Measurements from ENCODE around the gene PNMA6E.

The PNMA6E gene

GRCh38 chrX:153435845-153436244 is 34.7 kb upstream of the PNMA6E start:
- DNase-seq, result no peak

DNA sequence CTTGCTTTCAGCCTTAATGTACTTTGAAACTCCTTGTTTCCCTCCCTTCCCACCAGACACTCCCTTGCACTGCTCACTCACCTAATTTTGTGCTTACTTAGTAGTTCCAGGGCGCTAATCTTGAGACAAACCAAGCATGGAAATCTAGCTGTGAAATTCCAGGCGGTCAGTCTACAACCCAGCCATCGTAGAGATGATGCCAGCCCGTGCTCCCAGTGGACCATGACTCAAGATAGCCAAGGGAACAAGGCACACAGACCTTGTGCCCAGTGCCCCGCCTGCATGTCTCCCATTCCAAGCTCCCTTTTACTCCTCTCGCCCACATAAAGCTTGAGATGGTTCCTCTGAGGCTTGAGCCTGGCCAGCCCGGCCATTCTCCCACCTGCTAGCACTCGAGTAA is 33.7 kb upstream of the PNMA6E start:
- DNase-seq, result no peak

GRCh38 chrX:153433781-153434285 is 32.7 kb upstream of the PNMA6E start:
- no peak for DNase-seq

DNA sequence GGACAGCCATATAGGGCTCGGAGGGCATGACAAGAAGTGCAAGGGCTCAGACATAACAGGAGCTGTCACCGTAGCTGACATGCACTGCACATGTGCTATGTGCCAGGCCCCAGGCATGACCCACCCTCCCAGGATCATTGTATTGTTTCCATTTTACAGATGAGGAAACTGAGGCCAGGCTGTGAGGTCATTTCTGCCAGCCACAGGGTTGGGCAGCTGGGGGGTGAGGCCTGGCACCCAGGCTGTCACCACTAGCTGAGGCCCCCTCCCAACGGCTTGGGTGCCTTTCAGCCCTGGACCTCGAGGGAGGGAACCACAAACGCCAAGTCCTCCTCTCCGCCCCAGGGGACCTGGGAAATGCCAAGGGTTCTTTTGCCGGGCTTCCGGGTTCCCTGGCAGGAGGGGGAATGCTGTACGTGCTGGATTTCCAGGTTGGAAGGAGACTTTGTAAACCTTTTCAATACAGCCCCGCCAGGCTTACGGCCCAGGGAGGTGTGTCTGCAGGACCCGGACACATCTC is 32.1 kb upstream of the PNMA6E start:
- DNase-seq, result no peak

GRCh38 chrX:153430796-153431195 is 29.6 kb upstream of the PNMA6E start:
- DNase-seq, result no peak

DNA sequence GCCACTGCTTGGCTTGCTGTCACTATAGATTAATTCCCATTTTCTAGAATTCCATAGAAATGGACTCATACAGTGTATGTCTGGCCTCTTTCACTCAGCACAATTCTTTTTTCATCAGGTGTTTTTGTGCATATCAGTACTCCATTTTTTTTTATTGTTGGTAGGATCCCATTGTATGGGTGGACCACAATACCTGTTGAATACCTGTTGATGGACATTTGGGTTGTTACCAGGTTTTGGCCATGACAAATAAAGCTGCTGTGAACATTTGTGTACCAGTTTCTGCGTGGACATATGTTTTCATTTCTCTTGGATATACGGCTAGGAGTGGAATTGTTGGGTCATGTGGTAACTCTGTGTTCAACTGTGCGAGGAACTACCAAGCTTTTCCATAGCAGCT is 25.1 kb upstream of the PNMA6E start:
- DNase-seq, result no peak

DNA sequence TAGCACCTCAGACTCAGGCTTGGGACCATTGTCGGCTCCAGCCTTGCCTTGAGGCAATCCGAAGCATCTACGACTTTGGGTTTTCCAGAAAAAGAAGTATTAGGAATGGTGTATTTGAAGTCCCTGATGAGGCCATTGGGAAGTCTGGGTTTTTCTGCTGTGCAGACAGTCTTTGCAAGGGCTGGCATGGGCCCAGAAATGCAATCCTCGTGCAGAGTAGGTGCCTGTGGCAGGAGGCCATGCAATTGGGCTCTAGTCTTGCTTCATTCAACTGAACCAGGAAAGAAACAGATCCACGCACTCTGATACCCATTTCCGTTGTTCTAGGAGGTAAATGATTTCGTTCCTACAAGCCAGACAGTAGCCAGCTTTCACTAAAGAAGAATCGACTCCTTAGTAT is 22.5 kb upstream of the PNMA6E start:
- DNase-seq, result no peak

DNA sequence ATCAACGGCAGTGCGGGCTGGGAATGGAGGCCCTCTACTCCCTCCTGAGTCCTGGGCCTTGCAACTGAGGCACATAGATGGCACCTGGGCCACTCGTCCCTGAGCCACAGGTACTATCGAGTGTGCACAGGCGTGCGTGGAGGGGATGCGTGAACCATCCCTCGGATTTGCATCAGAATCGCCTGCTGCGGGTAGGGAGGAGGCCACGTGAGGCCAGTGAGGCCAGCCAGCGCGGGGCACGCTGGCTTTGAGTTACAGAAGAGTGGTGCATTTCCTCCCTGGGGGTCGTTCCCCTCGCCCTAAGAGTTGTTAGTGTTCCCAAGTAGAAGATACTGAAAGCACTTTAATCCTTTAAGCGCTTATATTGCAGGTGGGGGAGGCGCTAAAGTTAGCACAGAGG is 20.7 kb upstream of the PNMA6E start:
- DNase-seq, result no peak

- DNase-seq, result no peak
Observed at GRCh38 chrX:153420851-153421599, 19.9 kb upstream of the PNMA6E start.

DNA sequence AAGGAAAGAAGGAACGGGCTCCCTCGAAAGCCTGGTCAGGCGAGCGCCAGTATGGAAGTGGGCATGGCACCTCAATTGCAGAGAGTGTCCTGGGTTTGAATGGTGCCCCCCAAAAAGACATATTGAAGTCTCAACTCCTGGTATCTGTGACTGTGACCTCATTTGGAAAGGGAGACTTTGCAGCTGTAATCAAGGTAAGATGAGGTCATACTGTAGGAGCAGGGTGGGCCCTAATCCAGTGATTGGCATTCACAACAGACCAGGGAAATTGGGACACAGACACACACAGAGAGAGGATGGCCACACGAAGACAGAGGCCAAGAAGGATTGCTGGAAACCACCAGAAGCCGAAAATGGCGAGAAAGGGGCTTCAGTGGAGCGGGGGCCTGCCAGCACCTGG is 16.5 kb upstream of the PNMA6E start:
- no peak for DNase-seq

GRCh38 chrX:153416781-153417450 is 15.8 kb upstream of the PNMA6E start:
- DNase-seq, result no peak

DNA sequence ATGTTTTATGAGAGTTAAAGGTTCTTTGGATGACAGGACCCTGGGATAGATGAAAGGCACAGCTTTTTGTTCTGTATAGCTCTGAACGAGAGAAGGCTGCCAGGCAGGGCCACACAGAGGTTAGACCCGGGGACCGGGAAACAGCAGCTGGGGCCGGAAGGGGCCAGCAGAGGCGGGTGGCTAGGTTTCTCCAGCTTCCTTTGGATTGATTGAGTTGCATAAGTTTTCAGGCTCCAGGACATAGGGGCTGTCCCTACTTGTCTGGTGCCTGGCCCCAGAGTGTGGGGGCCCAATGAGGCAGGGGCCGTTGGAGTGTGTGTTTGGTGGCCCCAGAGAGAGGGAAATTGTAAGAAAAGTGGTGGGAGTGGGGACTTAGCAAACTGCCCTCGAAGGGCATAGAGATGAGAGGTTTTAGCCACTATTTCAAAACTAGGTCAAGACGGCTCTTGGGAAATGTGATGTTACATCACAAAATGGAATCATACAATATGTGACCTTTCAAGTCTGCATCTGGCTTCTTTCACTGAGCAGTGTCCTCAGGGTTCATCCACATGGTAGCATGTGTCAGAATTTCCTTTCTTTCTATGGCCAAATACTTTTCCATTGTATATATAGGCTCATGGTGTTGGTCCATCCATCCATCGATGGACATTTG is 13.8 kb upstream of the PNMA6E start:
- no peak for DNase-seq

DNA sequence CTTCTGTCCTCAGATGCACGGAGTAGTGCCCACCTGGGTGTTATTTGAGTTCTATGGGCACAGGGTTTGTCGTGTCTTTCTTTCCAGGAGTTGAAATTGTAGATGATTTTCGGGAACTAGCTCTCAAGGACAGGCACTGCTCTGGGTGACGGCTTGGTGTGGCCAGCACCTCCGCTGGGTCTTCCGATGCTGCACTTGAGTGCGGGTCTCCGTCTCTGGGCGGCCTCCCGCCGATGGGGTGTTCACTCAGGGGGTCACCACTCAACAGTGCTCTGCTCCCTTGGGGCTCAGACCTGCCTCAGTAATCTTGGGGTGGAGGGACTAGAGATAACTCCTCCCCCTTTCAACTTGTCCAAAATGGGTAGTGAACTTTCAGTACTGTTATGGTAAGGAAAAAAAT is 12.6 kb upstream of the PNMA6E start:
- DNase-seq, result no peak

GRCh38 chrX:153412746-153413720 is 11.9 kb upstream of the PNMA6E start:
- DNase-seq, result no peak

GRCh38 chrX:153411988-153412574 is 10.9 kb upstream of the PNMA6E start:
- DNase-seq, result no peak

- DNase-seq, result peak; percentile 40
Observed at GRCh38 chrX:153411255-153411987, 10.3 kb upstream of the PNMA6E start, which contains the start of gene ZFP92. ZFP92 (plus strand) TSS chrX:153411472; CDS start chrX:153418323, 6,851 bp downstream.

- DNase-seq, result no peak
Observed at GRCh38 chrX:153410888-153411254, 9.7 kb upstream of the PNMA6E start.

GRCh38 chrX:153410373-153410772 is 9.2 kb upstream of the PNMA6E start:
- DNase-seq, result no peak

DNA sequence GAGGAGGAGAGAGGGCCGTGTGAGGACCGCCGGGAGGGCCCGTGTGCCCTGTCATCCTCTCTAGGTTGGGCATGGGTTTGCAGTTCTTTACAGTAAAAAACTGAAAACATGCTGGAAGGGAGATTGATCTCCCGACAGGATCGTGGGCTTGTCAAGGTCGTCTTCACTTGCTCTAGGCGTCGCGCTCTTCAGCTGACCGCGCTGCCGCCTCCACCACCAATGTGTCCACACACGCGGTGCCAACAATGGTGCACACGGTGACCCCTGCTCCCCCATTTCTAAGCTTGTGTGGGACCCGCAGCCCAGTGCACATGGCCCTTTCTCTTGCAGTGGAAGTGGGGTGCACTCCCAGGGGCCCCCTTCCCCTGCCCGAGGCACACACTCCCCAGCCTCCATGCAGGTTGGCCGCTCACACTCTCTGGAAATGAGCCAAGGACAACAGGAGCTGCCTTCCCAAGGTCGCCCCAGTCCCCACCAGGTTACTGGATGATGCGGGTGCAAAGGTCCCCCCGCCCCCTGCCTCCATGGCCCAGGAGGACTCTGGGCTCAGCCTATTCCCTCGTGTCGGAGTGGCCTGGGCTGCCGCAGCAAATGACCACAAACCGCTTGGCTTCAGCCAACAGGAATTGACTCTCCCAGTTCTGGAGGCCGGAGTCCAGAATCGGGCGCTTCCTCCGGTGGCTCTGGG is 8.4 kb upstream of the PNMA6E start:
- no peak for DNase-seq

- no peak for DNase-seq
Observed at GRCh38 chrX:153408871-153409351, 7.8 kb upstream of the PNMA6E start.
